Measurements from ENCODE around the gene MAPK6.

MAPK6 gene

DNA sequence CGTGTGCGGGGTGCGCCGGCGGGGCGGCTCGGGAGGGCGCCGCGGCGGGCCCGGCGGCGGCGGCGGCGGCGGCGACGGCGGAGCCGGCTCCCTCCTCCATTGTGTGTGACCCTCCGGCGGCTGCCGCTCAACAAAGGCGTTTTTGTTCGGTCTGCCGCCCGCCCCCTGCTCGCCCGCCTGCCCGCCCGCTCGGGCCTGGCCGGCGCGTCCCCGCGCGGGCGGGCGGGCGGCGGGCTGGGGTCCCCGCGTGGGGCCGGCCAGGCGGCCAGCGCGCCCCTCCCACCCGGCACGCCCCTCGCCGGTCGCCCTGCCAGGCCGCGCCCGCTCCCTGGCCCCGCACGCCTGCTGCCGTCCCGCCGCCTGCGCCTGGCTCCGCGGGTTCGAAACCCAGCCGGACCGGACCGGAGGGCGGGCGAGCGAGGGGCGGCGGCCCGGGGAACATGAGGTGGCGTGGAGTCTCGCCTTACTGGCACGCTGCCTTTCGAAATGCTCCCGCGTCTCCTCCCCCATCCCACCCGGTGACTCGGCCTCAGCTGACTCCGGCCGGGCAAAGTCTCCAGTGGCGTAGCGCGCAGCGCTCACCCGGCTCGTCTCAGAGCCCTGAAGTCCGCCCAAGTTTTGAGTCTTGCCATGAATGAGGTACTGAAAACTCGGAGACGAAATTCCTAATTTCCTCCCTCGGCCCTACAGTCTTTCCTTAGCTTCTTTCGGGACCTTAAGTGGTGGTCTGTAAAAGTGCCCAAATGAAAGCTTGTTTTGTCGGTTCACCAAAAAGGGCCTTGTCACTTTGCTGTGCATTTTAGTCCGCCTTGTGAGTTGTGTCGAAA, 588 bp downstream of the MAPK6 start:
- intact Hi-C loops (cut with micrococcal nuclease): loop anchor here (5.0 kb wide), 1 partner anchor 37 kb away; no protein-coding TSS in a partner anchor
- Mint-ChIP-seq H3K36me3 (ENCODE audit: low read depth) (peaks cover 15% of the 10 kb centered on the region), H3K4me3 (peak overlapping the region; percentile 98), H3K27ac (peak overlapping the region; percentile 100), H3K9me3 (no peaks in the 10 kb centered on the region), H3K27me3 (no peaks in the 10 kb centered on the region), H3K4me1 (ENCODE audit: low read depth) (peaks cover 50% of the 10 kb centered on the region)

DNA sequence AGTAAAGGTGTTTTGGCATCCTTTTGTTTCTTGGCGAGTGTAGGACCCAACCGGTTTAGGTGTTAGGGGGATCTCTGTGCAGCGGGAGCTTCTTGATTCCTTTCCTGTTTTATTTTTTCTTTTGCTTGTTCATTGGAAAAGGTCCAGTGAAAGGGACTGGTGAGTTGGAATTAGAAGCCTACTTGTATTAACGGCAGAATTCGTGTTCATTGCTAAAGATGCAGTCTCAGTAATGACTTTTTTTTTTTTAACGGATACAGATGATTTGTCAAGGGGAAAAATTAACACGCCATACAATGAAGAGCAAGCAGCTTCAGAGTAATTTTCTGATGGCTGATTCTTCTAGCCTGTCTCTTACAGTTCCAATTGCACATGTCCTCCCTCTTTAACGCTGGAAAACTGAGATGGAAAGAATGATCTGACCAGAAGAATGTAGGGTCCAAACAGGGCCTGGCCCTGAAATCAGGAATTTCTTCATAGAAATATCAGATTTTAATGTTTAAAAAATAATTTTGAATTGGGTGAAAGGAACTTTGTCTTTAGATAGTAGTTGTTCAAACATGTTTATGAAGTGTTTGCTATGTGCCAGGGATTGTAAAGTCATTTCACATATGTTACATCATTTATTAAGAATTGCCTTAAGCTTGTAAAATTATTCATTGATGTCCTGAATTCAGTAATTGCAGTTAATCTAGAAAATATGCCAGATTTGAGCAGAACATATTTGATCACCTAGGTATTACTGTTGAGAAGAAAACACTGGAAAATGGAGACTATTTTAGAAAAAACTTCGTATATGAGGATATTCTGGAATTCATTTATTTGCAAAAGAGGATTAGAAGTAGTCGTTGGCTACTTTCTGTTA, 1.4 kb downstream of the MAPK6 start:
- peak overlapping the region; percentile 100 for H3K27ac Mint-ChIP-seq
- no peaks in the 10 kb centered on the region for H3K27me3 Mint-ChIP-seq
- H3K36me3 Mint-ChIP-seq (ENCODE audit: low read depth): peaks cover 15% of the 10 kb centered on the region
- peak overlapping the region; percentile 87 for H3K4me3 Mint-ChIP-seq
- H3K4me1 Mint-ChIP-seq (ENCODE audit: low read depth): peaks cover 47% of the 10 kb centered on the region
- H3K9me3 Mint-ChIP-seq: no peaks in the 10 kb centered on the region
- intact Hi-C loops (cut with micrococcal nuclease): loop anchor here (5.0 kb wide), 1 partner anchor 38 kb away; no protein-coding TSS in a partner anchor

DNA sequence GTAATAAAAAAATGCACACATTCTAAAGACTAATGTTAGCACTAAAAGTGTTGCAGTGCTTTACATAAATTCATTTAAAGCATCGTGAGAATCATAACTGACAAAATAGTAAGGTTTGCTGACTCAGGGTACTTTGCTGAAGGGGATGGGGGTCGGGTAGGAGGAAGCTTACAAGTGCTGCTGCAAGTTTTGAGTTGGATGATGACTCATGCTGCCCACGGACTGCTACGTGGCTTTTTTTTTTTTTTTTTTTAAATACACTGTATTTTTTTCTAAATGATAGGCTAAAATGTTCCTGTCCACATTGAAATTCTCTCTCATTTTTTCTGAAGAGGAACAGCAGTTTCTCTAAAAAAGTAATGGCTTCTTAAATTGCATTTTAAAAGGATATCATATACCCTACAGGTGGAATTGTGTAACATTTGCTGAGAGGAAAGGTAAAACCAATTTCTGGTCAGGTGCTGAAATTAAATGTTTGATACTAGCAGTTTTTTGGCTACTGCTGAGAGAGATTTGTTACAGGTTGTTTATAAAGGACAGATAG, 2.2 kb downstream of the MAPK6 start:
- Mint-ChIP-seq H3K4me1 (ENCODE audit: low read depth) (peaks cover 48% of the 10 kb centered on the region), H3K27me3 (no peaks in the 10 kb centered on the region), H3K36me3 (ENCODE audit: low read depth) (peaks cover 18% of the 10 kb centered on the region), H3K27ac (peak overlapping the region; percentile 100), H3K9me3 (no peaks in the 10 kb centered on the region), H3K4me3 (peak overlapping the region; percentile 87)
- intact Hi-C loops (cut with micrococcal nuclease): loop anchor here (5.0 kb wide), 1 partner anchor 39 kb away; no protein-coding TSS in a partner anchor

DNA sequence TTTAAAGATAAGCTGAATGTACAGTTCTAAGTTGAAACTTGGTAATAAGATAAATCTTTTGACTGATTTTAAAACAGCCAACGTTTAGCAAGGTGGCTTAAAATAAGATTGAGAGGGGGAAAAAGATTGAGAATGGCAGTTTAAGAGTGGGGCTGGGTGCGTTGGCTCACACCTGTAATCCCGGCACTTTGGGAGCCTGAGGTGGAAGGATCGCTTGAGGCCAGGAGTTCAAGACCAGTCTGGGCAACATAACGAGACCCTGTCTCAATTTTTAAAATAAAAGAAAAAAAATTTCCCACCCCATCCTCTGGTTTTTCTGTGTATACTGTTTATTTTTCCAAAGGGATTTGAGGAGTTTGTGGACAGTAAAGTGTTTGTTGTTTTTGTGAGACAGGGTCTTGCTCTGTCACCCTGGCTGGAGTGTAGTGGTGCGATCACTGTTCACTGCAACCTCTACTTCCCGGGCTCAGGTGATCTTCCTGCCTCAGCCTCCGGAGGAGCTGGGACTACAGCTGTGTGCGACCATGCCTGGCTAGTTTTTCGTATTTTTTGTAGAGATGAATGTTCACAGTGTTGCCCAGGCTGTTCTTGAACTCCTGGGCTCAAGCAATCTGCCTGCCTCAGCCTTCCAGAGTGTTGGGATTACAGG, 3.0 kb downstream of the MAPK6 start:
- Mint-ChIP-seq H3K9me3 (no peaks in the 10 kb centered on the region), H3K27ac (peak overlapping the region; percentile 100), H3K36me3 (ENCODE audit: low read depth) (peaks cover 21% of the 10 kb centered on the region), H3K4me1 (ENCODE audit: low read depth) (peaks cover 44% of the 10 kb centered on the region), H3K27me3 (no peaks in the 10 kb centered on the region), H3K4me3 (no peak overlapping the region)
- intact Hi-C loops (cut with micrococcal nuclease): loop anchor here (5.0 kb wide), 1 partner anchor 40 kb away; no protein-coding TSS in a partner anchor

GRCh38 chr15:52023169-52023922, 4.3 kb downstream of the MAPK6 start:
- Mint-ChIP-seq H3K36me3 (ENCODE audit: low read depth) (peaks cover 24% of the 10 kb centered on the region), H3K4me3 (no peak overlapping the region)
- intact Hi-C loops (cut with micrococcal nuclease): loop anchor here (5.0 kb wide), 1 partner anchor 41 kb away; no protein-coding TSS in a partner anchor

DNA sequence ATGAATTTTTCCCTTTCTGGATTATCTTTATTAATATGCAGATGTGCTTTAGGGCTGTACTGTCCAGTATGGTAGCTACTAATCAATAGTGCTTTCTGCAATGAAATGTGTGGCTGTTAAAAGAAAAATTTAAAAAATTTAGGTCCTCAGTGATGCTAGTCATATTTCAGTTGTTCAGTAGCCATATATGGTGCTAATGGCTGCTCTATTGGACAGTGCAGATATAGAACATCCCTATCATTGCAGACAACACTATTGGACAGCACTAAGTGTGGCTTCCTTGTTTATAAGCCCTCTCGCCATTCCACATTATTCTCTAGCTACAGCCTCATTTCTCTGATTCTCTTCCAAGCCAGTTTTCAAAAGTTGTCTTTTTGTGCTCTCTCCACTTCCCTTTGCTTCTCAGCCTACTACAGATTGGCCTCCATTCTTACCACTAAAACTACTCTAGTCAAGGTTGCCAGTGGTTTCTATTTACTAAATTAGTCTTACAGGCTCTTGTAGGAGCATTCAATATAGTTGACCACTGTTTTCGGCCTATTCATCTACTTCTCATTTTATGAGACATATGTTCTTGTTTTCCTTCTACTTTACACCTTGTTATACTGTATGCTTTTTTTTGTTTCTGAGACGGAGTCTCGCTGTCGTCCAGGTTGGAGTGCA, 9.5 kb downstream of the MAPK6 start:
- H3K27ac Mint-ChIP-seq: no peak overlapping the region
- peaks cover 41% of the 10 kb centered on the region for H3K4me1 Mint-ChIP-seq (ENCODE audit: low read depth)
- H3K4me3 Mint-ChIP-seq: no peak overlapping the region
- H3K36me3 Mint-ChIP-seq (ENCODE audit: low read depth): peaks cover 46% of the 10 kb centered on the region
- intact Hi-C loops (cut with micrococcal nuclease): no loop called here
- H3K9me3 Mint-ChIP-seq: peaks cover 10% of the 10 kb centered on the region
- H3K27me3 Mint-ChIP-seq: no peaks in the 10 kb centered on the region

More at GRCh38 chr15:52023169-52023922, 4.3 kb downstream of the MAPK6 start:
- Mint-ChIP-seq H3K27ac (peak overlapping the region; percentile 32), H3K9me3 (no peaks in the 10 kb centered on the region), H3K4me1 (ENCODE audit: low read depth) (peaks cover 33% of the 10 kb centered on the region), H3K27me3 (no peaks in the 10 kb centered on the region)

DNA sequence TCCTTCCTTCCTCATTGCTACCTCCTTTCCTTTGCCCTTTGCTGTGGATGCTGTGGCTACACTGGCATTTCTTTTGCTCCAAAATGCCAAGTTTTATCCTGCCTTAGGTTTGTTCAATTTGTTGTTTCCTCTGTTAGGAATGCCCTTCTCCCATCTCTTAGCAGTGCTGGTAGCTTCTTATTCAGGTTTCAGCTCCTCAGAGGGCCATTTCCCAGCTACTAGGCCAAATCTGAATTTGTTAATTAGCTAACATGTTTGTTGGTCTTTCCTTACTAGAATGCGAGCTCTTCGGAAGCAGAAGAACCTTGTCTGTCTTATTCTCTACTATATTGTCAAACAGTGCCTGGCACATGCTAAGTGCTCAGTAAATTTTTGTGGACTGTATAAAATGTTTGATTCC, 11.0 kb downstream of the MAPK6 start:
- peaks cover 61% of the 10 kb centered on the region for H3K36me3 Mint-ChIP-seq (ENCODE audit: low read depth)
- intact Hi-C loops (cut with micrococcal nuclease): no loop called here
- H3K4me1 Mint-ChIP-seq (ENCODE audit: low read depth): peaks cover 47% of the 10 kb centered on the region
- peaks cover 17% of the 10 kb centered on the region for H3K9me3 Mint-ChIP-seq
- H3K27me3 Mint-ChIP-seq: no peaks in the 10 kb centered on the region
- H3K4me3 Mint-ChIP-seq: no peak overlapping the region
- H3K27ac Mint-ChIP-seq: peak overlapping the region; percentile 13

DNA sequence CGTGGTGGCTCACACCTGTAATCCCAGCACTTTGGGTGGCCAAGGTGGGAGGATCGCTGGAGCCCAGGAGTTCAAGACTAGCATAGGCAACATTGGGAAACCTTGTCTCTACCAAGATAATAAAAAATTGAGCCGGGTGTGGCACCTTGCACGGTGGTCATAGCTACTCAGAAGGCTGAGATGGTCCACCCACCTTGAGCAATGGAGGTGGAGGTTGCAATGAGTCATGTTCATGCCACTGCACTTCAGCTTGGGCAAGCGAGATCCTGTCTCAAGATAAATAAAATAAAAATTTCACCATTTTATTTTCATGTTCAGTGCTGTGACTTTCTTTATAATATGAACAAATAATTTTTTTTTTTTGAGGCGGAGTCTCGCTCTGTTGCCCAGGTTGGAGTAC, 12.5 kb downstream of the MAPK6 start:
- Mint-ChIP-seq H3K27ac (no peak overlapping the region), H3K4me1 (ENCODE audit: low read depth) (peaks cover 41% of the 10 kb centered on the region), H3K27me3 (no peaks in the 10 kb centered on the region), H3K4me3 (no peak overlapping the region), H3K9me3 (peaks cover 17% of the 10 kb centered on the region), H3K36me3 (ENCODE audit: low read depth) (peaks cover 58% of the 10 kb centered on the region)
- intact Hi-C loops (cut with micrococcal nuclease): no loop called here

- Mint-ChIP-seq H3K4me3 (no peak overlapping the region), H3K36me3 (ENCODE audit: low read depth) (peaks cover 40% of the 10 kb centered on the region), H3K4me1 (ENCODE audit: low read depth) (peaks cover 73% of the 10 kb centered on the region), H3K27ac (no peak overlapping the region), H3K9me3 (peaks cover 13% of the 10 kb centered on the region), H3K27me3 (no peaks in the 10 kb centered on the region)
- intact Hi-C loops (cut with micrococcal nuclease): no loop called here
Measured at GRCh38 chr15:52037889-52038505, 19.0 kb downstream of the MAPK6 start.

DNA sequence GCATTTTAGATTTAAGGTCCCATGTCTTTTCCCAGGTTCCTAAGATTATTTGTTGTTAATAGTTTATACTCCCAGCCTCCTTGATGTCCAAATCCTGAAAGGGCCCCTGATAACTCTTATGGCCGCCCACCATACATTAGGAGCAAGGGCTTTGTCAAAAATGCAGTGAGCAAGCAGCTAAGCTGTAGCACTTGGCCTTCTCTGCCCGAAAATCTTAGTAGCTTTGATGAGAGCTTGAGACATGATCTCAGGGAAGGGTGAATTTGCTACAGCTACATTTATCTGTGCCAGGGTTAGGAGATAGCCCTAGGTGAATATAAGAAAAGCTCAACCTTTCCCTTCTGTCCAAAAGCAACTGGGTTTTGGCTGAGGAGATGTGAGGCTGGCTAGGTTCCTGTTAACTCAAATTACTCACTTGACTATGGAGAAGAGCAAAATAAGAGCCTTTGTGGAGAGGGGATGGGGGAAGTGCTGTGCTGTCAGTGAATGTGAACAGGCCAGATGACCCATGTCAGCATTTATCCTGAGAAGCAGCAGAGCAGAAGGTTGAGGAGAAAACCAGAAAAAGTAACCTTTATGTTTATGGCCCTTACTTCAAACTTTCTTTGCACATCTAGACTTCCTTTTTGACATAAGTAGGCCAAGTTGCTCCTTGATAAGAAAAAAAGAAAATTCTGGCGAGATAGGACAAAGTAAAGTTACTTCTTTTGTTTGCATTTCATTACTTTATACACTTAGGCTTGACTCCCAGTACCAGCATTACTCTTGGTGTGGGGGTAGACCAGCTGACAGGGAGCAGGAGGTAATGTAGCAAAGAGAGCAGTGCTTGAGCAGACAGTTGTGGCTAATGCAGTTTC, 21.1 kb downstream of the MAPK6 start:
- no peaks in the 10 kb centered on the region for H3K27me3 Mint-ChIP-seq
- H3K4me1 Mint-ChIP-seq (ENCODE audit: low read depth): peaks cover 63% of the 10 kb centered on the region
- intact Hi-C loops (cut with micrococcal nuclease): no loop called here
- peak overlapping the region; percentile 84 for H3K27ac Mint-ChIP-seq
- H3K36me3 Mint-ChIP-seq (ENCODE audit: low read depth): peaks cover 19% of the 10 kb centered on the region
- no peak overlapping the region for H3K4me3 Mint-ChIP-seq
- H3K9me3 Mint-ChIP-seq: no peaks in the 10 kb centered on the region

GRCh38 chr15:52042051-52042851, 23.2 kb downstream of the MAPK6 start:
- no peak overlapping the region for H3K4me3 Mint-ChIP-seq
- H3K27ac Mint-ChIP-seq: no peak overlapping the region
- no peaks in the 10 kb centered on the region for H3K27me3 Mint-ChIP-seq
- peaks cover 66% of the 10 kb centered on the region for H3K4me1 Mint-ChIP-seq (ENCODE audit: low read depth)
- intact Hi-C loops (cut with micrococcal nuclease): no loop called here
- H3K36me3 Mint-ChIP-seq (ENCODE audit: low read depth): peaks cover 29% of the 10 kb centered on the region
- H3K9me3 Mint-ChIP-seq: no peaks in the 10 kb centered on the region

All from dendritic cell treated with granulocyte-macrophage colony-stimulating factor and Interleukin-4, amounts not matched to agents 40 ng/mL and 50 ng/mL, for 4 days (primary cell).